GM08714 (cell line): ENCODE results near the gene BID.

ENCODE experiments used
- H3K4me3 ChIP-seq: fragments of 200-500 bp; sonication (Bioruptor generic); 2 replicates; pipeline ENCODE4 v1.5.1; 2014; ENCODE audit warnings: mild to moderate bottlenecking, low read length, inconsistent platforms
- ZNF274 ChIP-seq: IDR thresholded peaks from 2 replicates; pipeline ENCODE4 v1.6.1; 2012; ENCODE audit warnings: mild to moderate bottlenecking, low read depth, low read length

BID gene

GRCh38 chr22:17749605-17750395 is 24.5 kb downstream of the BID start:
- no peak overlapping the region for H3K4me3 ChIP-seq
- TF ChIP-seq ZNF274 = no peak

DNA sequence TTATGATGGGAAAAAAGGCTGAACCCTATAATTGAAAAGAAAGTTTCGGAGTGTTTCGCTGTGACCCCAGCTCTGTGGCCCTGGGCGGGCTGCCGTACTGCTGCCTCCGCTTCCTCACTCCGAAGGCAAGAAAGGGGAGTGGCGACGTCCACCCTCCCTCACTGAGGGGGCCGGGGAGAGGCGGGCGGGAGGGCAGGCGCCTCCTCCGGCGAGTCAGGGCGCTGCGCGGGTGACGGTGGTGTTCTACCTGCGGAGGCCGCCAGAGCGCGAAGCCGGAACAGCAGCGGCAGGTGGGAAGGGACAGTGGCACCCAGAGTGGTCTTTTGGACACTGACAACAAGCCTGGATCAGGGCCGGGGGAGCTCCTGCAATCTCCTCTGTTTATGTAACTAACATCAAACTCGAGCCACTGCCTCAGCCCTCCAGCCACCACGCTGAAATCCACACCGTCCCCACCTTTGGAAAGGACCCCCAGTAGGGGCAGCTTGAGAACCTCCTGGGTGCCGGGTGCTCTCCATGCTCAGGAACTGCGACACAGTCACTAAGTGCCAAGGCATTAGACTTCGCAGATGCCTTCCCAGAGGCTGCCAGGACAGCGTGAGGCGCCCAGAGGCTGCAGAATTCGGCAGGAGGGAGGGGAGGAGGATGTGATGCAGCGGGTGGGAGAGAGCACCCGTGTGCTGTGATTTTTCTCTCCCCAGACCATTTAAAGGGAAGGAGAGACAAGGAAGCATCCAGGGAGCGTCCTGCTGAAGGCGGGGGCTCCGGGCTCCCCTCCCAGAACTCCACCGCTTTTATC is 25.5 kb downstream of the BID start:
- H3K4me3 ChIP-seq = no peak overlapping the region
- no peak for TF ChIP-seq ZNF274

GRCh38 chr22:17746916-17747315 is 27.4 kb downstream of the BID start:
- no peak overlapping the region for H3K4me3 ChIP-seq
- TF ChIP-seq ZNF274 = no peak

GRCh38 chr22:17744430-17744829 is 29.8 kb downstream of the BID start:
- TF ChIP-seq ZNF274 = no peak
- no peak overlapping the region for H3K4me3 ChIP-seq

DNA sequence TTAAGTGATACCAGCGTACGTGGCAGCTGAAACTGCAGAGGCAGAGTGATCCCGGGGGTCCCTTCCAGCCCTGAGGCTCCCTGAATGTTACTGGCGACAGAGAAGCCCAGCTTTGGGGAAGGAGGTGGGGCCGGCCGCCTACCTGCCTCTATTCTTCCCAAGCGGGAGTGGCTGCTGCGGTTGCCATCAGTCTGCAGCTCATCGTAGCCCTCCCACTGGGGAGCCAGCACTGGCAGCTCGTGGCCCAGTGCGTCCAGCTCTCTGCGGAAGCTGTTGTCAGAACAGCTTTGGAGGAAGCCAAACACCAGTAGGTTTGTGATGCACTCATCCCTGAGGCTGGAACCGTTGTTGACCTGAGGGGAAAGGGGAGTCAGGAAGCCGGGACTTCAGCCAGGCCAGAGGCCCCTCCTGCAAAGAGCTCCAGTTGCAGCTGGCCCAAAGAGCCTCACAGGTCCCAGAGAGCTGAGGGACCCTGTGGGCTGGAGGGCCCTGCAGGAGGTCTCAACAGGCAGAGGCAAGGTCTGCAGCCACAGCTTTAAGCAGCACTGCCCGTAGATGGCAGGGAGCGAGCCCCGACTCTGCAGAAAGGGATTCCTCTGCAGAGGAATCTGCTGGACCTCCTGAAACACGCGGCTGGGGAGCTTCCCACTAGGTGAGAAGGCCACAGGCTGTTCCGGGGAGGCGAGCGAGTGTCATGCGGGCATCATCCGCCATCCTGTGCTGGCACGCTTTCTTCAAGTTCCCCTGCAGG is 30.4 kb downstream of the BID start:
- no peak for TF ChIP-seq ZNF274
- H3K4me3 ChIP-seq = no peak overlapping the region

DNA sequence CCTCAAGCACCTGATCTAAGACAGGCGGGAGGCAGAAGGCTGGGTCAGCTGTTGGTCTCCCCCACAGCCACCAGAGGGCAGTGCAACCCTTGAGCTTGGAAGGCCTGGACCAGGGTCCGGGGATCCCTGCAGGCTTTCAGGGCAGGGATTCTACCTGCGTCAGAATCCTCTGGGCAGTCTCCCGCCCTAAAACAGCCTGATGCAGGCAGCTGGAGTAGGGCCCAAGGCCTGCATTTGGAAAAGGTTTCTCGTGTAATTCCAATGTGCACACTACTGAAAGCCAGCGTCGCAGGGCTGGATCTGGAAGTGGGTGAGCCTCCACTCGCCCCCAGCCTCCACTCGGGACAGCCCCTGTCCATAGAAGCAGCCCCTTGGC is 31.8 kb downstream of the BID start:
- H3K4me3 ChIP-seq = no peak overlapping the region
- no peak for TF ChIP-seq ZNF274

- no peak for TF ChIP-seq ZNF274
- no peak overlapping the region for H3K4me3 ChIP-seq
These were observed 32.3 kb downstream of the BID start for GRCh38 chr22:17741866-17742526.

GRCh38 chr22:17739196-17739975 is 34.9 kb downstream of the BID start:
- H3K4me3 ChIP-seq = no peak overlapping the region
- no peak for TF ChIP-seq ZNF274

DNA sequence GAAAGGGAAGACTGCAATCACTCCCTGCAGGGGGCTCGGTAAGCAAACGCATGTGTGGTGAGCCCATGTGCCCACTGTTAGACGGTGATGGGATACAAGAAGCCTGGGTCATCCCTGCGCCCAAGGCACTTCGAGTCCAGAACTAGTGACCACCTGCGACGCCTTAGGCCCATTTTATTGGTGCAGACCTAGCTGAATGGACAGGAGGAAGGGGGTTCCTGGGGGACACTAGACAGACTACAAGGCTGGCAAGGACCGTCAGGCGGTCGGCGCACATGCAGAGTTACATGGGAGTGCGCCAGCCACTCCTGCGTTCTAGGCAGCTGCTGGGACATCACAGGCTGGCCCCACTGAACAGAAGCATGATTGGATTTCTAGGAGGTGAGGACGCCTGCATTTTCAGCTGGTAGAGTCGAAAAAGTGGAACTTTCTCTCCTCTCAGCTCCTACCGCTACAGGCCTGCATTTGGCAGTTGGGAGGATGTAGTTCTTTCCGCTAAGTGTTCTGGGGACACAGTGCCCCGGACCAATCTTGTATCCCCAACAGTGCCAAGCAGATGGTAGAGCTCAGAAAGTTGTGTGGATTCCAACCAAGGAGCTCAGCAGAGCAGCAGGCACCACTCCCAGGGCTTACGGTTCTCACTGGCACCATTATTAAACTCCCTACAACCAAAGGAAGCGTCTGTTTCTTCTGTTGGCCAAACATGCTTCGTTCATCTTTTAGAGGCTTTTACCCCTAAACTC is 35.7 kb downstream of the BID start:
- TF ChIP-seq ZNF274 = no peak
- H3K4me3 ChIP-seq = no peak overlapping the region

DNA sequence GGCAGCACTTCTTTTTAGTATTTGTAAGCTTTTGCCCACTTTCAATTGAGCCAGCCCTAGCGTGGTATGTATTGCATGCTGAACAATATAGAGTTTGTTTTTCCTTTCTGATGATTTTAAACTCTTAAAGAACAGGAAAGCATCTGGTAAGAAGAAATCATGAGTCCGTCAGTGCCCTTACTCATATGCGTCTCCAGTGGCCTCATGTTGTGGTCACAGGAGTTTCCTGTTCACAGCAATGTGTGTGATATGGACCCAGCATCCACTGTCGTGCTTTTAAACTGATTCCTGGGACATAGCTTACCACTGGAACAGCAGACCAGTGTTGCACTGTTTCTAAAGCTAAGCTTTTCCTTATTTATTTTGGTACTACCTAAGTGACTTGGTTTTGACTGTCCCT is 40.1 kb downstream of the BID start:
- no peak for TF ChIP-seq ZNF274
- no peak overlapping the region for H3K4me3 ChIP-seq

DNA sequence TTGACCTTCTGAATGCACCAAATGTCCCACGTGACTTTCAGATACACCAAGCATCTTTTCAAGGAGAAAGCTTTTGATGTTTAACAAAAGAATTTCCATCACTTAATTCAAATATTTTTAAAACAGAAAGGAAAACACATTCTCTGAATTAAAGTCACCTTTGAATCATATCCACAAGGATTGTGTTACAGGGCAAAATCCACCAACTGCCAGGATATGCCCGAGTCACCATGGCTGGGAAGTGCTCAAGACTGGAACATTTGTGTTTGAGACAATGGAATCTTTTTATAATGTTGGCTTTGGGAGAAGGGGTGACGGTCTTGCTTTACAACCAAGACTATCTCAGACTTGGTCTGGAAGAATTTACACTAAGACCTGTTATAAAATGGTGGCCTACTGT is 40.8 kb downstream of the BID start:
- H3K4me3 ChIP-seq = no peak overlapping the region
- no peak for TF ChIP-seq ZNF274

GRCh38 chr22:17732251-17732854 is 41.9 kb downstream of the BID start:
- H3K4me3 ChIP-seq = no peak overlapping the region
- TF ChIP-seq ZNF274 = no peak
